ENCODE measurements around the gene PCDHB2. TPM values are rescaled to one million over a fixed set of nuclear protein-coding genes. Genes with fewer than 3 reads are reported as not detected.
"Not testable (repeated sequence)": the region's sequence is repeated elsewhere in the genome, so short reads cannot be mapped to it uniquely, and the experiment has no call there.

The PCDHB2 gene
- total and polyA plus RNA-seq, 2 of the 4 experiments (the other 2 are of a cell fraction), result 0.36 to 0.46 TPM

GRCh38 chr5:141137346-141137745 lies 42.9 kb downstream of the PCDHB2 start:
- H2AFZ ChIP-seq (replicated peaks; ENCODE audit: low read length, poor library complexity); H3K18ac ChIP-seq (ENCODE audit: low read depth, low read length); in situ Hi-C loops (cut with MboI; ENCODE audit: low sequenced_read_pairs); H3K23ac ChIP-seq (ENCODE audit: low read depth, low read length); H2BK120ac ChIP-seq (ENCODE audit: low read depth, low read length); H3K9me3 ChIP-seq (ENCODE audit: control insufficient read depth, insufficient read depth, low read length); H3K4me3 ChIP-seq (ENCODE audit: insufficient read depth, low read depth, low read length); H3K4me1 ChIP-seq (ENCODE audit: control insufficient read depth, insufficient read depth, low read length); H3K14ac ChIP-seq (replicated peaks; ENCODE audit: low read depth, low read length); POLR2A ChIA-PET (ENCODE audit: unreplicated experiment); H3K27me3 ChIP-seq (ENCODE audit: control insufficient read depth, insufficient read depth, low read length); H3K56ac ChIP-seq (ENCODE audit: extremely low read depth, insufficient read depth, low read length); H2BK15ac ChIP-seq (ENCODE audit: low read depth, low read length); H3K9me1 ChIP-seq (ENCODE audit: insufficient read depth, low read length); H4K5ac ChIP-seq (ENCODE audit: low read depth, low read length); H3K4me2 ChIP-seq (ENCODE audit: low read depth, low read length); H3K79me1 ChIP-seq (ENCODE audit: low read depth in 1 of 2, low read length in 2 of 2); H3K27ac ChIP-seq (ENCODE audit: insufficient read depth, low read length); H2BK5ac ChIP-seq (ENCODE audit: low read depth, low read length, poor library complexity, severe bottlenecking); ATAC-seq (ENCODE audit: low read depth); DNase-seq; H4K8ac ChIP-seq (ENCODE audit: low read depth in 2 of 2, low read length in 2 of 2); intact Hi-C loops (cut with micrococcal nuclease); H2AK5ac ChIP-seq (ENCODE audit: low read depth, low read length); BruUV-seq (replicated peaks); H3K4ac ChIP-seq (ENCODE audit: low read depth, low read length); H3K9ac ChIP-seq (ENCODE audit: low read depth, low read length); H3K36me3 ChIP-seq (ENCODE audit: control insufficient read depth, insufficient read depth, low read length); CTCF ChIA-PET; H4K91ac ChIP-seq (ENCODE audit: insufficient read depth, low read depth, low read length); H4K20me1 ChIP-seq (ENCODE audit: insufficient read depth, low read length); H2AK9ac ChIP-seq (replicated peaks; ENCODE audit: low read depth, low read length, poor library complexity); dilution Hi-C loops (cut with HindIII; ENCODE audit: low sequenced_read_pairs, unreplicated experiment); H2BK20ac ChIP-seq (ENCODE audit: low read depth, low read length): not testable (repeated sequence)
- WGBS, 2 experiments (ENCODE audit: extremely low coverage in 2 of 2, insufficient read length in 1 of 2), result 80% methylated on average over 1 of the region's 34 CpGs; no CpG with 5 or more reads in 1 of the 2 experiments

Other genes starting within 250 kb of the PCDHB2 start
- under 0.01 TPM in 2 replicates for gene PCDHA9, start 246.2 kb upstream of the PCDHB2 start, total RNA-seq (2012; rRNA removed)
- not detected in 2 replicates for gene PCDHA9, start 246.2 kb upstream of the PCDHB2 start, polyA plus RNA-seq (2012; rRNA removed)
- under 0.01 TPM in 2 replicates for gene PCDHA10, start 238.7 kb upstream of the PCDHB2 start, total RNA-seq (2012; rRNA removed)
- 0.02 TPM in 1 of 2 replicates, not detected in the other for gene PCDHA10, start 238.7 kb upstream of the PCDHB2 start, polyA plus RNA-seq (2012; rRNA removed)
- under 0.01 TPM in 1 of 2 replicates, not detected in the other for gene PCDHA11, start 225.7 kb upstream of the PCDHB2 start, total RNA-seq (2012; rRNA removed)
- gene PCDHA11, start 225.7 kb upstream of the PCDHB2 start, polyA plus RNA-seq (2012; rRNA removed), result not detected in 2 replicates
- not detected in 2 replicates for gene PCDHA12, start 219.3 kb upstream of the PCDHB2 start, total RNA-seq (2012; rRNA removed)
- 0.03 TPM in 1 of 2 replicates, not detected in the other for gene PCDHA12, start 219.3 kb upstream of the PCDHB2 start, polyA plus RNA-seq (2012; rRNA removed)
- gene PCDHA13, start 212.5 kb upstream of the PCDHB2 start, total RNA-seq (2012; rRNA removed), result not detected in 2 replicates
- gene PCDHA13, start 212.5 kb upstream of the PCDHB2 start, polyA plus RNA-seq (2012; rRNA removed), result not detected in 2 replicates
- under 0.01 TPM in 1 of 2 replicates, not detected in the other for gene PCDHAC1, start 168.3 kb upstream of the PCDHB2 start, total RNA-seq (2012; rRNA removed)
- gene PCDHAC1, start 168.3 kb upstream of the PCDHB2 start, polyA plus RNA-seq (2012; rRNA removed), result not detected in 2 replicates
- gene PCDHAC2, start 128.1 kb upstream of the PCDHB2 start, total RNA-seq (2012; rRNA removed), result not detected in 2 replicates
- not detected in 2 replicates for gene PCDHAC2, start 128.1 kb upstream of the PCDHB2 start, polyA plus RNA-seq (2012; rRNA removed)
- gene PCDHB1, start 43.2 kb upstream of the PCDHB2 start, total RNA-seq (2012; rRNA removed), result not detected in 2 replicates
- not detected in 2 replicates for gene PCDHB1, start 43.2 kb upstream of the PCDHB2 start, polyA plus RNA-seq (2012; rRNA removed)
- under 0.01 and 0.18 TPM in 2 replicates for gene PCDHB3, start 5.9 kb downstream of the PCDHB2 start, total RNA-seq (2012; rRNA removed)
- 0.10 and 0.12 TPM in 2 replicates for gene PCDHB3, start 5.9 kb downstream of the PCDHB2 start, polyA plus RNA-seq (2012; rRNA removed)
- gene PCDHB4, start 27.2 kb downstream of the PCDHB2 start, total RNA-seq (2012; rRNA removed), result under 0.01 TPM in 1 of 2 replicates, not detected in the other
- 0.03 and 0.06 TPM in 2 replicates for gene PCDHB4, start 27.2 kb downstream of the PCDHB2 start, polyA plus RNA-seq (2012; rRNA removed)
- 0.18 and 0.28 TPM in 2 replicates for gene PCDHB5, start 40.6 kb downstream of the PCDHB2 start, total RNA-seq (2012; rRNA removed)
- 0.32 TPM in 2 replicates for gene PCDHB5, start 40.6 kb downstream of the PCDHB2 start, polyA plus RNA-seq (2012; rRNA removed)
- under 0.01 TPM in 1 of 2 replicates, not detected in the other for gene PCDHB6, start 55.4 kb downstream of the PCDHB2 start, total RNA-seq (2012; rRNA removed)
- gene PCDHB6, start 55.4 kb downstream of the PCDHB2 start, polyA plus RNA-seq (2012; rRNA removed), result 0.07 and 0.11 TPM in 2 replicates
- gene PCDHB7, start 78.0 kb downstream of the PCDHB2 start, total RNA-seq (2012; rRNA removed), result 0.18 and 0.28 TPM in 2 replicates
- 0.27 and 0.38 TPM in 2 replicates for gene PCDHB7, start 78.0 kb downstream of the PCDHB2 start, polyA plus RNA-seq (2012; rRNA removed)
- gene PCDHB8, start 83.2 kb downstream of the PCDHB2 start, total RNA-seq (2012; rRNA removed), result 0.18 and 0.28 TPM in 2 replicates
- 0.03 and 0.07 TPM in 2 replicates for gene PCDHB8, start 83.2 kb downstream of the PCDHB2 start, polyA plus RNA-seq (2012; rRNA removed)
- gene PCDHB16, start 87.8 kb downstream of the PCDHB2 start, total RNA-seq (2012; rRNA removed), result 0.18 and 0.56 TPM in 2 replicates
- gene PCDHB16, start 87.8 kb downstream of the PCDHB2 start, polyA plus RNA-seq (2012; rRNA removed), result 0.36 and 0.93 TPM in 2 replicates
- under 0.01 and 0.18 TPM in 2 replicates for gene PCDHB9, start 92.5 kb downstream of the PCDHB2 start, total RNA-seq (2012; rRNA removed)
- gene PCDHB9, start 92.5 kb downstream of the PCDHB2 start, polyA plus RNA-seq (2012; rRNA removed), result 0.10 and 0.24 TPM in 2 replicates
- gene PCDHB10, start 97.7 kb downstream of the PCDHB2 start, total RNA-seq (2012; rRNA removed), result under 0.01 and 0.18 TPM in 2 replicates
- gene PCDHB10, start 97.7 kb downstream of the PCDHB2 start, polyA plus RNA-seq (2012; rRNA removed), result 0.19 and 0.22 TPM in 2 replicates
- under 0.01 TPM in 2 replicates for gene PCDHB11, start 105.0 kb downstream of the PCDHB2 start, total RNA-seq (2012; rRNA removed)
- 0.05 TPM in 1 of 2 replicates, not detected in the other for gene PCDHB11, start 105.0 kb downstream of the PCDHB2 start, polyA plus RNA-seq (2012; rRNA removed)
- gene PCDHB12, start 114.1 kb downstream of the PCDHB2 start, total RNA-seq (2012; rRNA removed), result under 0.01 and 0.18 TPM in 2 replicates
- gene PCDHB12, start 114.1 kb downstream of the PCDHB2 start, polyA plus RNA-seq (2012; rRNA removed), result 0.09 and 0.13 TPM in 2 replicates
- 0.18 and 0.28 TPM in 2 replicates for gene PCDHB13, start 119.3 kb downstream of the PCDHB2 start, total RNA-seq (2012; rRNA removed)
- 0.26 and 0.27 TPM in 2 replicates for gene PCDHB13, start 119.3 kb downstream of the PCDHB2 start, polyA plus RNA-seq (2012; rRNA removed)
- gene PCDHB14, start 128.7 kb downstream of the PCDHB2 start, total RNA-seq (2012; rRNA removed), result 0.18 and 0.28 TPM in 2 replicates
- 0.36 and 0.39 TPM in 2 replicates for gene PCDHB14, start 128.7 kb downstream of the PCDHB2 start, polyA plus RNA-seq (2012; rRNA removed)
- 0.18 and 0.28 TPM in 2 replicates for gene PCDHB15, start 150.8 kb downstream of the PCDHB2 start, total RNA-seq (2012; rRNA removed)
- 0.14 and 0.17 TPM in 2 replicates for gene PCDHB15, start 150.8 kb downstream of the PCDHB2 start, polyA plus RNA-seq (2012; rRNA removed)
- gene SLC25A2, start 209.4 kb downstream of the PCDHB2 start, total RNA-seq (2012; rRNA removed), result 0.28 TPM in 1 of 2 replicates, not detected in the other
- not detected in 2 replicates for gene SLC25A2, start 209.4 kb downstream of the PCDHB2 start, polyA plus RNA-seq (2012; rRNA removed)
- 51.8 and 100 TPM in 2 replicates for gene TAF7, start 226.2 kb downstream of the PCDHB2 start, total RNA-seq (2012; rRNA removed)
- 38.4 and 45.7 TPM in 2 replicates for gene TAF7, start 226.2 kb downstream of the PCDHB2 start, polyA plus RNA-seq (2012; rRNA removed)
- gene PCDHGA1, start 235.9 kb downstream of the PCDHB2 start, total RNA-seq (2012; rRNA removed), result 0.83 and 0.90 TPM in 2 replicates
- gene PCDHGA1, start 235.9 kb downstream of the PCDHB2 start, polyA plus RNA-seq (2012; rRNA removed), result 0.86 and 0.92 TPM in 2 replicates
- gene PCDHGA2, start 244.1 kb downstream of the PCDHB2 start, total RNA-seq (2012; rRNA removed), result 3.3 and 3.4 TPM in 2 replicates
- gene PCDHGA2, start 244.1 kb downstream of the PCDHB2 start, polyA plus RNA-seq (2012; rRNA removed), result 3.6 and 4.0 TPM in 2 replicates
- gene PCDHGA3, start 249.2 kb downstream of the PCDHB2 start, total RNA-seq (2012; rRNA removed), result 1.4 and 1.7 TPM in 2 replicates
- 1.6 and 1.8 TPM in 2 replicates for gene PCDHGA3, start 249.2 kb downstream of the PCDHB2 start, polyA plus RNA-seq (2012; rRNA removed)

Data from IMR-90 (cell line).